ENCODE results near the gene MXD4. TPM values are rescaled to one million over a fixed set of nuclear protein-coding genes. Genes with fewer than 3 reads are reported as not detected.

The MXD4 gene
- total and polyA plus RNA-seq, 2 of the 13 experiments (the other 11 are each of a cell fraction or from before 2014, with no cell fraction given) = 29.0 to 31.3 TPM

DNA sequence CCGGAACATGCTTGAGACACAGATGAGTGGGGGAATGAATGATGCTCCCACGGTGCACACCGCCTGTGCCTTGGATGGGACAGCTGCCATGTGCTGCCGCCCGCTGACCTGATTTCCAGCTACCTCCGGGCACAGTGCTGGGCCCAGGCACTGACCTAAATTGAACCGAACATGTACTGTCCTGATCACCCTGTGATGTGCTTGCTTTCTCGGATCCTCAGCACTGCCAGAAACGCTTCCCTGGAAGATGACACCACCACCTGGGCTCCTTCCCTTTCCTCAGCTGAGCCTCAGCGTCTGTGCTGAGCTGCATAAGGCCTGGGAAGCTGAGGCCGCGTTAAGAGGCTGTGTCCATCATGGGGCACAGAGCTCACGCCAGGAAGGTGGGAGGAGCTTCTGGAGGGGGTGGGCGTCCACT is 39.3 kb upstream of the MXD4 start:
- CTCF ChIA-PET (ENCODE audit: low intra/inter-chr PET ratio, low total read pairs) = no interaction called here
- no peaks in the 10 kb centered on the region for H3K9me3 ChIP-seq (ENCODE audit: low read length)
- TF ChIP-seq ZNF605 (CRISPR knock-in tag; IDR thresholded peaks at IDR 0.05) = no peak
- TF ChIP-seq, protein P1, sequence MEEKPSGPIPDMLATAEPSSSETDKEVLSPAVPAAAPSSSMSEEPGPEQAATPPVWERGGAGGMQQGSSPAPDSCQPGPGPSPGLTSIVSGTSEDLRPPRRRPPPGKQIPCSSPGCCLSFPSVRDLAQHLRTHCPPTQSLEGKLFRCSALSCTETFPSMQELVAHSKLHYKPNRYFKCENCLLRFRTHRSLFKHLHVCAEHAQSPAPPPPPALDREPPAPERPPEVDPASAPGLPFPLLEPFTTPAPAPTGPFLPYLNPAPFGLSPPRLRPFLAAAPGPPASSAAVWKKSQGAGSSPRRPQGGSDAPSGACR (CRISPR knock-in tag; IDR thresholded peaks at IDR 0.05) = no peak
- no peak for TF ChIP-seq ADNP (CRISPR knock-in tag; IDR thresholded peaks at IDR 0.05)
- no peak for TF ChIP-seq FOXK2 (IDR thresholded peaks at IDR 0.05)
- no peak for TF ChIP-seq HCFC1 (IDR thresholded peaks at IDR 0.05; ENCODE audit: low read depth, low read length)
- TF ChIP-seq, protein P2, sequence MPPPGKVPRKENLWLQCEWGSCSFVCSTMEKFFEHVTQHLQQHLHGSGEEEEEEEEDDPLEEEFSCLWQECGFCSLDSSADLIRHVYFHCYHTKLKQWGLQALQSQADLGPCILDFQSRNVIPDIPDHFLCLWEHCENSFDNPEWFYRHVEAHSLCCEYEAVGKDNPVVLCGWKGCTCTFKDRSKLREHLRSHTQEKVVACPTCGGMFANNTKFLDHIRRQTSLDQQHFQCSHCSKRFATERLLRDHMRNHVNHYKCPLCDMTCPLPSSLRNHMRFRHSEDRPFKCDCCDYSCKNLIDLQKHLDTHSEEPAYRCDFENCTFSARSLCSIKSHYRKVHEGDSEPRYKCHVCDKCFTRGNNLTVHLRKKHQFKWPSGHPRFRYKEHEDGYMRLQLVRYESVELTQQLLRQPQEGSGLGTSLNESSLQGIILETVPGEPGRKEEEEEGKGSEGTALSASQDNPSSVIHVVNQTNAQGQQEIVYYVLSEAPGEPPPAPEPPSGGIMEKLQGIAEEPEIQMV (CRISPR knock-in tag; IDR thresholded peaks at IDR 0.05; ENCODE audit: low read depth) = no peak
- no peak for TF ChIP-seq SIN3B (IDR thresholded peaks at IDR 0.05; ENCODE audit: low read length)
- no peak for TF ChIP-seq ZNF720 (CRISPR knock-in tag; IDR thresholded peaks at IDR 0.05)
- no peak for TF ChIP-seq ZNF761 (CRISPR knock-in tag; conservative IDR thresholded peaks at IDR 0.05)
- TF ChIP-seq KAT2B (IDR thresholded peaks at IDR 0.05; ENCODE audit: borderline replicate concordance, low read depth, low read length) = no peak
- TF ChIP-seq ZNF343 (CRISPR knock-in tag; IDR thresholded peaks at IDR 0.05) = no peak
- no peak for TF ChIP-seq SYNCRIP (IDR thresholded peaks at IDR 0.05; ENCODE audit: insufficient read depth, low read depth, low read length)
- TF ChIP-seq ZBTB7B (CRISPR knock-in tag; IDR thresholded peaks at IDR 0.05) = no peak
- TF ChIP-seq, protein P3, sequence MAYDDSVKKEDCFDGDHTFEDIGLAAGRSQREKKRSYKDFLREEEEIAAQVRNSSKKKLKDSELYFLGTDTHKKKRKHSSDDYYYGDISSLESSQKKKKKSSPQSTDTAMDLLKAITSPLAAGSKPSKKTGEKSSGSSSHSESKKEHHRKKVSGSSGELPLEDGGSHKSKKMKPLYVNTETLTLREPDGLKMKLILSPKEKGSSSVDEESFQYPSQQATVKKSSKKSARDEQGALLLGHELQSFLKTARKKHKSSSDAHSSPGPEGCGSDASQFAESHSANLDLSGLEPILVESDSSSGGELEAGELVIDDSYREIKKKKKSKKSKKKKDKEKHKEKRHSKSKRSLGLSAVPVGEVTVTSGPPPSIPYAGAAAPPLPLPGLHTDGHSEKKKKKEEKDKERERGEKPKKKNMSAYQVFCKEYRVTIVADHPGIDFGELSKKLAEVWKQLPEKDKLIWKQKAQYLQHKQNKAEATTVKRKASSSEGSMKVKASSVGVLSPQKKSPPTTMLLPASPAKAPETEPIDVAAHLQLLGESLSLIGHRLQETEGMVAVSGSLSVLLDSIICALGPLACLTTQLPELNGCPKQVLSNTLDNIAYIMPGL (CRISPR knock-in tag; IDR thresholded peaks at IDR 0.05; ENCODE audit: borderline replicate concordance in 1 of 2, low read depth in 1 of 2) = no peak
- TF ChIP-seq DNMT3B (CRISPR knock-in tag; conservative IDR thresholded peaks at IDR 0.05) = no peak
- TF ChIP-seq MAZ (IDR thresholded peaks at IDR 0.05; ENCODE audit: borderline replicate concordance, low read depth, low read length) = no peak
- no peak for TF ChIP-seq MAZ (CRISPR knock-in tag; IDR thresholded peaks at IDR 0.05; ENCODE audit: low read depth)
- TF ChIP-seq NFYB (CRISPR knock-in tag; IDR thresholded peaks at IDR 0.05) = no peak
- TF ChIP-seq MATR3 (CRISPR knock-in tag; IDR thresholded peaks at IDR 0.05) = no peak
- no peak for TF ChIP-seq ZNF737 (CRISPR knock-in tag; IDR thresholded peaks at IDR 0.05; ENCODE audit: borderline replicate concordance)
- no peak for TF ChIP-seq MED13 (CRISPR knock-in tag; IDR thresholded peaks at IDR 0.05)
- H3K79me2 ChIP-seq (ENCODE audit: insufficient read depth, low read length) = no peaks in the 10 kb centered on the region
- DNase-seq (ENCODE audit: low spot score) = no peak
- H3K4me3 ChIP-seq (replicated peaks in 1 of 3; ENCODE audit: insufficient read depth in 1 of 3, low read depth in 2 of 3, low read length in 3 of 3) = no peak overlapping the region
- no peak for ATAC-seq
- no TSS peak for BruUV-seq (replicated peaks)
- 62% methylated on average over 7 of the region's 14 CpGs for WGBS (ENCODE audit: low lambda C conversion rate)
- intact Hi-C loops (cut with micrococcal nuclease; ENCODE audit: unreplicated experiment) (no loop called here), in situ Hi-C loops (cut with HindIII; ENCODE audit: extremely low pct_ligation_motif_present, low pct_unique_long_range_greater_than_20kb) (no loop called here)
- H3K9ac ChIP-seq (ENCODE audit: insufficient read depth, low read depth, low read length) = no peak overlapping the region
- no peak for FAIRE-seq
- 0 out of 2 replicates have a peak, but pooled peaks cover 6% of the 10 kb centered on the region for H3K4me1 ChIP-seq (ENCODE audit: insufficient read depth, low read length)
- H3K27ac ChIP-seq (ENCODE audit: extremely low read length, insufficient read depth, low read length) = no peak overlapping the region
- no peak overlapping the region for H3K4me2 ChIP-seq (ENCODE audit: low read depth, low read length)
- H3K27me3 ChIP-seq (ENCODE audit: control insufficient read depth in 1 of 2, insufficient read depth in 2 of 2, low read length in 2 of 2) = peaks cover 14 to 55% of the 10 kb centered on the region in 2 experiments; a peak in 4 of 5 replicates
- no peaks in the 10 kb centered on the region for H3K36me3 ChIP-seq (replicated peaks in 1 of 2; ENCODE audit: control insufficient read depth in 1 of 2, insufficient read depth in 2 of 2, low read length in 2 of 2)
- no peaks in the 10 kb centered on the region for H4K20me1 ChIP-seq (ENCODE audit: insufficient read depth, low read length)
- no peak overlapping the region for H2AFZ ChIP-seq (ENCODE audit: low read length)
- POLR2A ChIA-PET = no interaction called here

Measured in HepG2 (cell line).